ENCODE measurements around the gene MDFIC. TPM values are rescaled to one million over a fixed set of nuclear protein-coding genes. Genes with fewer than 3 reads are reported as not detected.

MDFIC gene
- total and polyA plus RNA-seq, 2 experiments from 2014 or later, result 3.0 to 5.2 TPM

DNA sequence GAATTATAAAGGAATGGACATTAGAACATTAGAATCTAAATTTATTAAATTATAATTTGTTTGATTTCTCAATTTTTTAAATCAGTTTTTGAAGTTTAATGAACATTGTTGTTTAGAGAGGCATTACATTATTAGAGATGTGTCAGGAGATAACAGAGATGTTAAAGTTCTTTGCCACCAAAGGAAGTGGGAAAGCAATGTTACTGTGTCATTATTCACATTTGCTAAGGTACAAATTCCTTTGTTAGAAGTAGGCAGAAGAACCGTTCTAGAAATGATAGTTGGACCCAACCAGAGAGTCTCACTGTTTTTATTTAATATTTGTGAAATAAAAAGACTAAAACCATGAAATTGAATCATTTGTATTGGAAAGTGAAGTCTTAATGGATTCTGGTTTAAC lies 92.9 kb downstream of the MDFIC start:
- H3K27me3 Mint-ChIP-seq (ENCODE audit: insufficient read depth, low read depth, poor library complexity), result no peaks in the 10 kb centered on the region
- Histone ChIP-seq H3K79me2 (replicated peaks; ENCODE audit: insufficient read depth) (no peaks in the 10 kb centered on the region), H3K9me2 (ENCODE audit: insufficient read depth) (no peaks in the 10 kb centered on the region), H3K4me2 (no peak overlapping the region), H3K27ac (ENCODE audit: low read depth) (no peak overlapping the region), H3K4me3 (no peak overlapping the region), H3F3A (replicated peaks; ENCODE audit: low read depth) (no peaks in the 10 kb centered on the region), H3K36me3 (ENCODE audit: insufficient read depth) (no peaks in the 10 kb centered on the region), H3K27me3 (ENCODE audit: insufficient read depth) (no peaks in the 10 kb centered on the region), H3K4me1 (ENCODE audit: insufficient read depth) (peaks cover 7% of the 10 kb centered on the region), H4K20me1 (replicated peaks; ENCODE audit: insufficient read depth) (no peaks in the 10 kb centered on the region), H2AFZ (no peak overlapping the region)
- H3K27ac Mint-ChIP-seq, result no peak overlapping the region
- no peak overlapping the region for H3K4me3 Mint-ChIP-seq
- peaks cover 3% of the 10 kb centered on the region; the same call in 2 of the 3 replicates for H3K4me1 Mint-ChIP-seq
- H3K36me3 Mint-ChIP-seq (ENCODE audit: low read depth), result no peaks in the 10 kb centered on the region; the same call in 2 of the 3 replicates
- no peak for DNase-seq (ENCODE audit: low spot score)
- no peaks in the 10 kb centered on the region for H3K9me3 Mint-ChIP-seq
- TF ChIP-seq POLR2AphosphoS5 (IDR thresholded peaks at IDR 0.05; ENCODE audit: low read depth), result no peak
- no peak for TF ChIP-seq ZNF114 (CRISPR knock-in tag; IDR thresholded peaks at IDR 0.05)
- TF ChIP-seq, protein P1, sequence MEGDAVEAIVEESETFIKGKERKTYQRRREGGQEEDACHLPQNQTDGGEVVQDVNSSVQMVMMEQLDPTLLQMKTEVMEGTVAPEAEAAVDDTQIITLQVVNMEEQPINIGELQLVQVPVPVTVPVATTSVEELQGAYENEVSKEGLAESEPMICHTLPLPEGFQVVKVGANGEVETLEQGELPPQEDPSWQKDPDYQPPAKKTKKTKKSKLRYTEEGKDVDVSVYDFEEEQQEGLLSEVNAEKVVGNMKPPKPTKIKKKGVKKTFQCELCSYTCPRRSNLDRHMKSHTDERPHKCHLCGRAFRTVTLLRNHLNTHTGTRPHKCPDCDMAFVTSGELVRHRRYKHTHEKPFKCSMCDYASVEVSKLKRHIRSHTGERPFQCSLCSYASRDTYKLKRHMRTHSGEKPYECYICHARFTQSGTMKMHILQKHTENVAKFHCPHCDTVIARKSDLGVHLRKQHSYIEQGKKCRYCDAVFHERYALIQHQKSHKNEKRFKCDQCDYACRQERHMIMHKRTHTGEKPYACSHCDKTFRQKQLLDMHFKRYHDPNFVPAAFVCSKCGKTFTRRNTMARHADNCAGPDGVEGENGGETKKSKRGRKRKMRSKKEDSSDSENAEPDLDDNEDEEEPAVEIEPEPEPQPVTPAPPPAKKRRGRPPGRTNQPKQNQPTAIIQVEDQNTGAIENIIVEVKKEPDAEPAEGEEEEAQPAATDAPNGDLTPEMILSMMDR (conservative IDR thresholded peaks at IDR 0.05; ENCODE audit: low read depth in 2 of 2), result no peak
- TF ChIP-seq, protein P2, sequence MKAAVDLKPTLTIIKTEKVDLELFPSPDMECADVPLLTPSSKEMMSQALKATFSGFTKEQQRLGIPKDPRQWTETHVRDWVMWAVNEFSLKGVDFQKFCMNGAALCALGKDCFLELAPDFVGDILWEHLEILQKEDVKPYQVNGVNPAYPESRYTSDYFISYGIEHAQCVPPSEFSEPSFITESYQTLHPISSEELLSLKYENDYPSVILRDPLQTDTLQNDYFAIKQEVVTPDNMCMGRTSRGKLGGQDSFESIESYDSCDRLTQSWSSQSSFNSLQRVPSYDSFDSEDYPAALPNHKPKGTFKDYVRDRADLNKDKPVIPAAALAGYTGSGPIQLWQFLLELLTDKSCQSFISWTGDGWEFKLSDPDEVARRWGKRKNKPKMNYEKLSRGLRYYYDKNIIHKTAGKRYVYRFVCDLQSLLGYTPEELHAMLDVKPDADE (IDR thresholded peaks at IDR 0.05), result no peak
- ATAC-seq, result no peak

DNA sequence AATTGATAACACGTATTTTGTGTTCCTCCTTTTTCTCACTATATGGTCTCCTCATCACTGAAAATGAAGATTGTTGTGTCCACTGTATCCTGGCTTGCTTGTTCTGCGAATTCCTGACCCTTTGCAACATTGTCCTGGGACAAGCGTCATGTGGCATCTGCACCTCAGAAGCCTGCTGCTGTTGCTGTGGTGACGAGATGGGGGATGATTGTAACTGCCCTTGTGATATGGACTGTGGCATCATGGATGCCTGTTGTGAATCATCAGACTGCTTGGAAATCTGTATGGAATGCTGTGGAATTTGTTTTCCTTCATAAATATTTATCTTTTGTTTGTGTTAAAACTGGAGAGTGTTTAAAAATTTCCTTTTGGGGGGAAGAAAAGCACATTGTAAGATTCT lies 93.7 kb downstream of the MDFIC start:
- DNase-seq (ENCODE audit: low spot score) (peak; percentile 10), ATAC-seq (no peak)
- H3K27ac Mint-ChIP-seq, result no peak overlapping the region
- Histone ChIP-seq H3K27me3 (ENCODE audit: insufficient read depth) (no peaks in the 10 kb centered on the region), H3K4me2 (no peak overlapping the region), H4K20me1 (replicated peaks; ENCODE audit: insufficient read depth) (no peaks in the 10 kb centered on the region), H3K36me3 (ENCODE audit: insufficient read depth) (no peaks in the 10 kb centered on the region), H3K27ac (ENCODE audit: low read depth) (no peak overlapping the region), H3K4me3 (no peak overlapping the region), H2AFZ (no peak overlapping the region), H3K79me2 (replicated peaks; ENCODE audit: insufficient read depth) (no peaks in the 10 kb centered on the region), H3F3A (replicated peaks; ENCODE audit: low read depth) (no peaks in the 10 kb centered on the region), H3K9me2 (ENCODE audit: insufficient read depth) (no peaks in the 10 kb centered on the region), H3K4me1 (ENCODE audit: insufficient read depth) (no peaks in the 10 kb centered on the region; the same call in 1 of the 2 replicates)
- H3K27me3 Mint-ChIP-seq (ENCODE audit: insufficient read depth, low read depth, poor library complexity), result no peaks in the 10 kb centered on the region
- 0 out of 3 replicates have a peak, but pooled peaks cover 4% of the 10 kb centered on the region for H3K4me1 Mint-ChIP-seq
- no peaks in the 10 kb centered on the region; the same call in 2 of the 3 replicates for H3K36me3 Mint-ChIP-seq (ENCODE audit: low read depth)
- no peaks in the 10 kb centered on the region for H3K9me3 Mint-ChIP-seq
- no peak overlapping the region for H3K4me3 Mint-ChIP-seq
- TF ChIP-seq, protein P1 (conservative IDR thresholded peaks at IDR 0.05; ENCODE audit: low read depth in 2 of 2), result no peak
- TF ChIP-seq, protein P3, sequence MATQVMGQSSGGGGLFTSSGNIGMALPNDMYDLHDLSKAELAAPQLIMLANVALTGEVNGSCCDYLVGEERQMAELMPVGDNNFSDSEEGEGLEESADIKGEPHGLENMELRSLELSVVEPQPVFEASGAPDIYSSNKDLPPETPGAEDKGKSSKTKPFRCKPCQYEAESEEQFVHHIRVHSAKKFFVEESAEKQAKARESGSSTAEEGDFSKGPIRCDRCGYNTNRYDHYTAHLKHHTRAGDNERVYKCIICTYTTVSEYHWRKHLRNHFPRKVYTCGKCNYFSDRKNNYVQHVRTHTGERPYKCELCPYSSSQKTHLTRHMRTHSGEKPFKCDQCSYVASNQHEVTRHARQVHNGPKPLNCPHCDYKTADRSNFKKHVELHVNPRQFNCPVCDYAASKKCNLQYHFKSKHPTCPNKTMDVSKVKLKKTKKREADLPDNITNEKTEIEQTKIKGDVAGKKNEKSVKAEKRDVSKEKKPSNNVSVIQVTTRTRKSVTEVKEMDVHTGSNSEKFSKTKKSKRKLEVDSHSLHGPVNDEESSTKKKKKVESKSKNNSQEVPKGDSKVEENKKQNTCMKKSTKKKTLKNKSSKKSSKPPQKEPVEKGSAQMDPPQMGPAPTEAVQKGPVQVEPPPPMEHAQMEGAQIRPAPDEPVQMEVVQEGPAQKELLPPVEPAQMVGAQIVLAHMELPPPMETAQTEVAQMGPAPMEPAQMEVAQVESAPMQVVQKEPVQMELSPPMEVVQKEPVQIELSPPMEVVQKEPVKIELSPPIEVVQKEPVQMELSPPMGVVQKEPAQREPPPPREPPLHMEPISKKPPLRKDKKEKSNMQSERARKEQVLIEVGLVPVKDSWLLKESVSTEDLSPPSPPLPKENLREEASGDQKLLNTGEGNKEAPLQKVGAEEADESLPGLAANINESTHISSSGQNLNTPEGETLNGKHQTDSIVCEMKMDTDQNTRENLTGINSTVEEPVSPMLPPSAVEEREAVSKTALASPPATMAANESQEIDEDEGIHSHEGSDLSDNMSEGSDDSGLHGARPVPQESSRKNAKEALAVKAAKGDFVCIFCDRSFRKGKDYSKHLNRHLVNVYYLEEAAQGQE (IDR thresholded peaks at IDR 0.05; ENCODE audit: unreplicated experiment), result no peak
- TF ChIP-seq EZH2phosphoT487 (IDR thresholded peaks at IDR 0.05; ENCODE audit: unreplicated experiment), result no peak
- TF ChIP-seq ZNF331 (CRISPR knock-in tag; IDR thresholded peaks at IDR 0.05; ENCODE audit: low read depth), result no peak
- no peak for TF ChIP-seq CREB1 (CRISPR knock-in tag; IDR thresholded peaks at IDR 0.05; ENCODE audit: low read depth)
